IPS DF 6.9 (cell line): Measurements from ENCODE around the gene SGSH.

ENCODE experiments used
- DNase-seq: peaks from one replicate; pipeline ENCODE4 v3.0.0-alpha.2; 2013; ENCODE audit warnings: low read depth, low spot score
- H3K27ac ChIP-seq: one replicate; pipeline ENCODE4 v1.5.1; 2013; ENCODE audit warnings: low read length, control low read depth
- H3K27me3 ChIP-seq: 2 replicates; pipeline ENCODE4 v1.6.1; 2013; ENCODE audit warnings: mild to moderate bottlenecking, low read length; ENCODE audit not compliant: control insufficient read depth, insufficient read depth
- H3K36me3 ChIP-seq: 2 replicates; pipeline ENCODE4 v1.6.1; 2013; ENCODE audit warnings: low read length; ENCODE audit not compliant: control insufficient read depth, insufficient read depth
- H3K4me1 ChIP-seq: 2 replicates; pipeline ENCODE4 v1.6.1; 2013; ENCODE audit warnings: low read length; ENCODE audit not compliant: control insufficient read depth, insufficient read depth
- H3K4me3 ChIP-seq: 2 replicates; pipeline ENCODE4 v1.5.1; 2013; ENCODE audit warnings: mild to moderate bottlenecking, low read length
- H3K9me3 ChIP-seq: 2 replicates; pipeline ENCODE4 v1.6.1; 2013; ENCODE audit warnings: low read length, inconsistent platforms; ENCODE audit not compliant: control insufficient read depth, insufficient read depth
- WGBS: extraction: QIAGEN DNeasy Blood & Tissue Kit; methylation state at CpG from one replicate; pipeline ENCODE4 v1.1.7; 2013; ENCODE audit warnings: mixed read lengths, missing lambda C conversion rate; ENCODE audit not compliant: insufficient read length, insufficient coverage; 5-methylcytosine and 5-hydroxymethylcytosine counted together

The SGSH gene

GRCh38 chr17:80173126-80173525, 47.0 kb downstream of the SGSH start:
- Histone ChIP-seq H3K27ac (no peak overlapping the region), H3K4me3 (no peak overlapping the region), H3K4me1 (0 out of 2 replicates have a peak, but pooled peaks cover 1% of the 10 kb centered on the region), H3K9me3 (no peaks in the 10 kb centered on the region), H3K27me3 (no peaks in the 10 kb centered on the region), H3K36me3 (no peaks in the 10 kb centered on the region)
- WGBS: no CpG with 5 or more reads among the region's 12 CpGs
- DNase-seq: no peak

GRCh38 chr17:80171681-80172080, 48.5 kb downstream of the SGSH start:
- Histone ChIP-seq H3K4me1 (0 out of 2 replicates have a peak, but pooled peaks cover 1% of the 10 kb centered on the region), H3K9me3 (no peaks in the 10 kb centered on the region), H3K36me3 (no peaks in the 10 kb centered on the region), H3K27me3 (no peaks in the 10 kb centered on the region), H3K4me3 (no peak overlapping the region), H3K27ac (no peak overlapping the region)
- no CpG with 5 or more reads among the region's 7 CpGs for WGBS
- no peak for DNase-seq

DNA sequence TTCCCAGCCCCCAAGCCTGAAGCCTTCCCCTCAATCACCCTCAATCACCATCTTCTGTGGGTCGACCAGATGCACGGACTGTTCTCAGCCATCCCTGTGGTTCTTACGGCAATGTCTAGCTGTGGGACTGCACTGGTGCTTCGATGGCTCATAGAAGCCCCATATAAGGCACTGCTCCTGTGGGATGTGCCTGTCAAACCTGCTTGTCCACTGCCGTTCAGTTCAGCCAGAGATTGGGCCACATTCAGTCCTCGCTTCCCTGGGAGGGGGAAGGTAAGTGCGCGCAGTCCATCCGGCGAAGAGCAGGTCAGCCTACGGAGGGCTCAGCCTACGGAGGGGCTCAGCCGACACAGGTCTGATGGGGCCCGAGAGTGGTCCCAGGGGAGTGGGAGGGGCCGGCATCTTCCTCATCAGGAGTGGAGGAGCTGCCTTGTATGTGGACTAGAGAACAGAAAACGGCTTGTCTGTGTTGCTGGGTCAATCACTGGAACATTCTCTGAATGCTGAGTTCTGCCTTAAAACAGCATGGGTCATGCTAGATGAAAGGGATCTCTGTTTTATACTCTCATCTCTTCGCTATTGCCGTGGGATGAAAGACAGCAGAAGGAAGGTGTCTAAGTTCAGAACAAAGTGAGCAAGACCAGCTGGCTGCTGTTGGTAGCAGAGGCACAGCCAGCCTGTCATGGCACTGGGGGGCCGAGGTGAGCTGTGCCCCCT, 50.2 kb downstream of the SGSH start, which contains the start of gene CARD14:
Gene CARD14 (plus strand): TSS at position 247 of the 717 bp plus-strand sequence. CDS start 11,409 bp downstream, outside the sequence.
- no peak within 1 kb of the TSS for H3K4me3 ChIP-seq
- no peak for DNase-seq
- no CpG with 5 or more reads among the region's 19 CpGs for WGBS

GRCh38 chr17:80169107-80169506, 51.0 kb downstream of the SGSH start:
- Histone ChIP-seq H3K27me3 (no peaks in the 10 kb centered on the region), H3K36me3 (no peaks in the 10 kb centered on the region), H3K27ac (no peak overlapping the region), H3K9me3 (no peaks in the 10 kb centered on the region), H3K4me3 (no peak overlapping the region), H3K4me1 (no peaks in the 10 kb centered on the region)
- no CpG with 5 or more reads among the region's 5 CpGs for WGBS
- no peak for DNase-seq

More for the DNA sequence above, 50.2 kb downstream of the SGSH start, which contains the start of gene CARD14:
- Histone ChIP-seq H3K9me3 (no peaks in the 10 kb centered on the region), H3K4me1 (no peaks in the 10 kb centered on the region), H3K27ac (no peak within 1 kb of the TSS), H3K27me3 (no peaks in the 10 kb centered on the region), H3K36me3 (no peaks in the 10 kb centered on the region)

DNA sequence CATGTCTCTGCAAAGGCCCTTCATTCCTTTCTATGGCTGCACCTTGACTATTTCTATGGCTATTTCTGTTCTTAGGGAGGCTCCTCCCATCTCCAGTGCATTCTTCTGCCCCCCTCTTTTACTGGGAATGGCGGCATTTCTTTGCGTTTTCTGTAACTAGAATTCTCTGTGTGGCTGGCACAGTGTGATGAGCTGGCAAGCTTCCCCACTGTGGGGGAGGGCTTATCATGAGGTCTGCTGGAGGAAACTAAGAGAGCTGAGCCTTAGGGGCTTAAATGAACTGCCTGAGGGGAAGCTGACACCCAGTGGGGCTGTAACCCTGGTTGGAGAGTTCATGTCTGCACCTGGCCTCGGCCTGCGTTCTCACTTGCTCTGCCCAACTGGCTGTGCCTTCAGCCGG, 51.8 kb downstream of the SGSH start:
- WGBS: no CpG with 5 or more reads among the region's 5 CpGs
- Histone ChIP-seq H3K27ac (no peak overlapping the region), H3K27me3 (no peaks in the 10 kb centered on the region), H3K9me3 (no peaks in the 10 kb centered on the region), H3K36me3 (no peaks in the 10 kb centered on the region), H3K4me1 (no peaks in the 10 kb centered on the region), H3K4me3 (no peak overlapping the region)
- no peak for DNase-seq

- DNase-seq: no peak
- Histone ChIP-seq H3K4me1 (no peaks in the 10 kb centered on the region), H3K9me3 (no peaks in the 10 kb centered on the region), H3K27me3 (no peaks in the 10 kb centered on the region), H3K27ac (no peak overlapping the region), H3K4me3 (no peak overlapping the region), H3K36me3 (no peaks in the 10 kb centered on the region)
- no CpG with 5 or more reads among the region's 6 CpGs for WGBS
Measured at GRCh38 chr17:80166446-80166845, 53.7 kb downstream of the SGSH start.

- Histone ChIP-seq H3K36me3 (no peaks in the 10 kb centered on the region), H3K9me3 (no peaks in the 10 kb centered on the region), H3K27ac (no peak overlapping the region), H3K4me1 (peaks cover 6% of the 10 kb centered on the region; the same call in 1 of the 2 replicates), H3K4me3 (no peak overlapping the region), H3K27me3 (no peaks in the 10 kb centered on the region)
- DNase-seq: no peak
- WGBS: no CpG with 5 or more reads among the region's 11 CpGs
Measured at GRCh38 chr17:80164185-80164584, 55.9 kb downstream of the SGSH start.

DNA sequence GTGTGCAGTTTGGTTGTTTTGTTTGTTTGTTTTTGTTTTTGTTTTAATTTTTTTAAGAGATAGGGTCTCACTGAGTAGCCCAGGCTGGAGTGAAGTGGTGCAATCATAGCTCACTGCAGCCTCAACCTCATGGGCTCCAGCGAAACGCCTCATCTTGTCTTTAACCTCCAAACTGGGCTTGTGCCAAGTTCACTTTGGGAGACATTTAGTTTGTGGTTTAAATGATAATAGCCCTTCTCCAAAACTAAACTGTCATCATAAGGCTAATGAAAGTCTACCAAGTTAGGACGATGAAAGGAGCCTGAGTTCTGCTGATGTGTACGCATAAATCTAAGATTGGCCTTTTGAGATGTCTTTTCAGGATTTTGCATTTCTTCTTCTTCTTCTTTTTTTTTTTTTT, 56.8 kb downstream of the SGSH start:
- DNase-seq: no peak

GRCh38 chr17:80160536-80160935, 59.6 kb downstream of the SGSH start:
- Histone ChIP-seq H3K9me3 (no peaks in the 10 kb centered on the region; the same call in 1 of the 2 replicates), H3K36me3 (no peaks in the 10 kb centered on the region), H3K4me3 (no peak overlapping the region), H3K27ac (no peak overlapping the region), H3K4me1 (peaks cover 6% of the 10 kb centered on the region; the same call in 1 of the 2 replicates), H3K27me3 (no peaks in the 10 kb centered on the region)
- no peak for DNase-seq
- no CpG with 5 or more reads among the region's 3 CpGs for WGBS

More for the DNA sequence above, 56.8 kb downstream of the SGSH start:
- H3K4me1 ChIP-seq: peaks cover 6% of the 10 kb centered on the region; the same call in 1 of the 2 replicates
- H3K4me3 ChIP-seq: no peak overlapping the region
- H3K27me3 ChIP-seq: no peaks in the 10 kb centered on the region
- WGBS: no CpG with 5 or more reads among the region's 4 CpGs
- H3K9me3 ChIP-seq: no peaks in the 10 kb centered on the region
- no peak overlapping the region for H3K27ac ChIP-seq
- no peaks in the 10 kb centered on the region for H3K36me3 ChIP-seq
